ENCODE data around the gene KHSRP. TPM values are rescaled to one million over a fixed set of nuclear protein-coding genes. Genes with fewer than 3 reads are reported as not detected.
"Not testable (repeated sequence)": the region's sequence is repeated elsewhere in the genome, so short reads cannot be mapped to it uniquely, and the experiment has no call there.

The KHSRP gene
- total and polyA plus RNA-seq, 2 experiments from 2014 or later = 133 to 202 TPM

DNA sequence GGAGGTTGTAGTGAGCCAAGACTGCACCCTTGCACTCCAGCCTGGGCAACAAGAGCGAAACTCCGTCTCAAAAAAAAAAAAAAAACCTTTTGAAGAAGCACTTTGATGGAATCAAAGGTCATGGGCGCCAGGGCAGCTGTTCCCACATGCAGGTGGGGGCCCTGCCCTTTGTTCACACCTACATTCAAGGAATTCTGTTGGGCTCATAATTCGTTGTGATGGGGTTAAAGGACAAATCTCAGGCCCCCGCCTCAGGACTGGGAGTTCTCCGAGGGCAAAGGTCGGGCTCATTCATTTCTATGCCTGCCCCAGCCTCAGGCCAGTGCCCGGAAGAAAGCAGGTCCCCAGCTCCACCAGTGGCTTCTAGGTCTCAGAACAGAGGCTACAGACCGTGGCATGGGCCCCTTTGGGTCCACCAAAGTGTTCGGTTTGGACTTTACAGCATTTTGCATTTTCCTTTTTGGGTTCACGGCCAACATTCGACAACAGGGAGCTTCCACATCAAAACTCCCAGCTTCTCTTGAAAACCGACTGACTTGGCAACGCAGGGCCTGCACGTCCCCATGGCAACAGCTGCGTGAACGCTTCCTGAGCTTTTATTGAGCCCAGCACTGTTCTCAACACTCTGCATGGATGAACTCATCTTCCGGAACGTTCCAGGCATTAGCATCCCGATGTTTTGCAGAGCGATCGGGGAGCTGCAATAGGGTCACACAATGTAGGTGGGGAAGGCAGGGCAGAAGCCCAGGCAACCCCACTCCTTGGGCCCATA is 21.6 kb downstream of the KHSRP start:
- H3K4me1 ChIP-seq (ENCODE audit: insufficient read depth) = peaks cover 14% of the 10 kb centered on the region
- H3K9me3 ChIP-seq (ENCODE audit: low read depth) = no peaks in the 10 kb centered on the region
- H3K4me3 ChIP-seq = no peak overlapping the region
- H3K27ac ChIP-seq = peak overlapping the region; percentile 86
- 61% methylated on average over 22 of the region's 22 CpGs for WGBS (ENCODE audit: low lambda C conversion rate, missing lambda C conversion rate)
- H3K27me3 ChIP-seq = no peaks in the 10 kb centered on the region
- TF ChIP-seq, protein P1, sequence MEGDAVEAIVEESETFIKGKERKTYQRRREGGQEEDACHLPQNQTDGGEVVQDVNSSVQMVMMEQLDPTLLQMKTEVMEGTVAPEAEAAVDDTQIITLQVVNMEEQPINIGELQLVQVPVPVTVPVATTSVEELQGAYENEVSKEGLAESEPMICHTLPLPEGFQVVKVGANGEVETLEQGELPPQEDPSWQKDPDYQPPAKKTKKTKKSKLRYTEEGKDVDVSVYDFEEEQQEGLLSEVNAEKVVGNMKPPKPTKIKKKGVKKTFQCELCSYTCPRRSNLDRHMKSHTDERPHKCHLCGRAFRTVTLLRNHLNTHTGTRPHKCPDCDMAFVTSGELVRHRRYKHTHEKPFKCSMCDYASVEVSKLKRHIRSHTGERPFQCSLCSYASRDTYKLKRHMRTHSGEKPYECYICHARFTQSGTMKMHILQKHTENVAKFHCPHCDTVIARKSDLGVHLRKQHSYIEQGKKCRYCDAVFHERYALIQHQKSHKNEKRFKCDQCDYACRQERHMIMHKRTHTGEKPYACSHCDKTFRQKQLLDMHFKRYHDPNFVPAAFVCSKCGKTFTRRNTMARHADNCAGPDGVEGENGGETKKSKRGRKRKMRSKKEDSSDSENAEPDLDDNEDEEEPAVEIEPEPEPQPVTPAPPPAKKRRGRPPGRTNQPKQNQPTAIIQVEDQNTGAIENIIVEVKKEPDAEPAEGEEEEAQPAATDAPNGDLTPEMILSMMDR (IDR thresholded peaks at IDR 0.05; ENCODE audit: poor library complexity) = no peak
- TF ChIP-seq EZH2 (IDR thresholded peaks at IDR 0.05; ENCODE audit: borderline replicate concordance) (no peak), EZH2phosphoT487 (IDR thresholded peaks at IDR 0.05; ENCODE audit: low read depth, severe bottlenecking, unreplicated experiment) (no peak)
- H3K36me3 ChIP-seq (replicated peaks; ENCODE audit: insufficient read depth, low read depth) = no peaks in the 10 kb centered on the region
- no peaks in the 10 kb centered on the region for H3K9me2 ChIP-seq (replicated peaks; ENCODE audit: insufficient read depth)
- no peaks in the 10 kb centered on the region for H4K20me1 ChIP-seq (ENCODE audit: insufficient read depth, poor library complexity, severe bottlenecking)
- peak overlapping the region; percentile 55 for H2AFZ ChIP-seq
- peak; percentile 68 for DNase-seq (ENCODE audit: low spot score)
- H3K79me2 ChIP-seq = no peaks in the 10 kb centered on the region
- H3K4me2 ChIP-seq = peak overlapping the region; percentile 65

DNA sequence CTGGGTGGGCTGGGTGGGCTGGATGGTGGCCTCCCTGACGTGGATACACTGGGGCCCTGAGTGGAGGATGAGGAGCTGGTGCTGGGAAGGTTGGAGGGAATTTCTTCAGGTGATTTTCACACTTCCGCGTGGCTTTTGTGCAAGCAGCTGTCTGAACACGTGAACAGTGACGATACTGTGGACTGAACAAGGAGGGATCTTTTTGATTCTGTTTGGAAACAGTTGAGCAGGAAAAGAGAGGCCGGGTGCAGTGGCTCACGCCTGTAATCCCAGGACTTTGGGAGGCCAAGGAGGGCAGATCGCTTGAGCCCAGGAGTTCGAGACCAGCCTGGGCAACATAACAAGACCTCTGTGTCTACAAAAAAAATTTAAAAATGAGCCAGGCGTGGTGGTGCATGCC is 22.6 kb downstream of the KHSRP start:
- Histone ChIP-seq H3K27ac (peak overlapping the region; percentile 86), H3K36me3 (replicated peaks; ENCODE audit: insufficient read depth, low read depth) (no peaks in the 10 kb centered on the region), H3K4me3 (no peak overlapping the region), H4K20me1 (ENCODE audit: insufficient read depth, poor library complexity, severe bottlenecking) (no peaks in the 10 kb centered on the region), H3K27me3 (no peaks in the 10 kb centered on the region), H3K79me2 (no peaks in the 10 kb centered on the region), H3K4me2 (peak overlapping the region; percentile 65), H3K9me3 (ENCODE audit: low read depth) (no peaks in the 10 kb centered on the region), H3K9me2 (replicated peaks; ENCODE audit: insufficient read depth) (no peaks in the 10 kb centered on the region), H2AFZ (no peak overlapping the region), H3K4me1 (ENCODE audit: insufficient read depth) (peaks cover 14% of the 10 kb centered on the region)
- WGBS (ENCODE audit: low lambda C conversion rate, missing lambda C conversion rate) = 94% methylated on average over 8 of the region's 10 CpGs
- no peak for DNase-seq (ENCODE audit: low spot score)
- TF ChIP-seq EZH2 (IDR thresholded peaks at IDR 0.05; ENCODE audit: borderline replicate concordance) (no peak), EZH2phosphoT487 (IDR thresholded peaks at IDR 0.05; ENCODE audit: low read depth, severe bottlenecking, unreplicated experiment) (no peak)
- TF ChIP-seq, protein P1 (IDR thresholded peaks at IDR 0.05; ENCODE audit: poor library complexity) = no peak

DNA sequence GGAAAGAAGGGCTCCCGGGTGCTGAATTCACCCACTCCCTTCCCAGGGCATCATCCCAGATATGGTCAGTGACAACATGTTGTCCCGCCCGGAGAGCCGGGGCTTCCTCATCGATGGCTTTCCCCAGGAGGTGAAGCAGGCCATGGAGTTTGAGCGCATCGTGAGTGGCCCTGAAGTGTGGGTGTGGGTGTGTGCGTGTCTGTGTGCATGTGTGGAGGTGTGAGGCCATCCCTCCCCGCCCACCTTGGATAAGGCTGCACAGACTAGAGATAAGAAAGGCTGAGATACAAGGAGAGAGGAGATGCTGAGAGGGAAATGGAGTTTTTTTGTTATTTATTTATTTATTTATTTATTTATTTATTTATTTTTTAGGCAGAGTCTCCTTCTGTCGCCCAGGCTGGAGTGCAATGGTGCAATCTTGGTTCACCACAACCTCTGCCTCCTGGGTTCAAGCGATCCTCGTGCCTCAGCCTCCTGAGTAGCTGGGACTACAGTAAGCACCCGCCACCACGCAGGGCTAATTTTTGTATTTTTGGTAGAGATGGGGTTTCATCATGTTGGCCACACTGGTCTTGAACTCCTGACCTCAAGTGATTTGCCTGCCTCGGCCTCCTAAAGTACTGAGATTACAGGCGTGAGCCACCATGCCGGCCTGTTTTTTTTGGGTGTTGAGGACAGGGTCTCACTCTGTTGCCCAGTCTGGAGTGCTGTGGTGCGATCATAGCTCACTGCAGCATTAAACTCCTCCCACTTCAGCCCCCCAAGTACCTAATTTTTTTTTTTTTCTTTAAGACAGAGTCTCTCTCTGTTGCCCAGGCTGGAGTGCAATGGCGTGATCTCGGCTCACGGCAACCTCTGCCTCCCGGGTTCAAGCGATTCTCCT is 24.3 kb downstream of the KHSRP start:
- peaks cover 14% of the 10 kb centered on the region for H3K4me1 ChIP-seq (ENCODE audit: insufficient read depth)
- not testable (repeated sequence) for H2AFZ ChIP-seq; DNase-seq (ENCODE audit: low spot score); H3K36me3 ChIP-seq (replicated peaks; ENCODE audit: insufficient read depth, low read depth); H4K20me1 ChIP-seq (ENCODE audit: insufficient read depth, poor library complexity, severe bottlenecking); H3K9me3 ChIP-seq (ENCODE audit: low read depth); H3K27ac ChIP-seq; H3K4me2 ChIP-seq; H3K9me2 ChIP-seq (replicated peaks; ENCODE audit: insufficient read depth); H3K4me3 ChIP-seq; H3K79me2 ChIP-seq; H3K27me3 ChIP-seq
- WGBS (ENCODE audit: low lambda C conversion rate, missing lambda C conversion rate) = 91% methylated on average over 23 of the region's 23 CpGs

DNA sequence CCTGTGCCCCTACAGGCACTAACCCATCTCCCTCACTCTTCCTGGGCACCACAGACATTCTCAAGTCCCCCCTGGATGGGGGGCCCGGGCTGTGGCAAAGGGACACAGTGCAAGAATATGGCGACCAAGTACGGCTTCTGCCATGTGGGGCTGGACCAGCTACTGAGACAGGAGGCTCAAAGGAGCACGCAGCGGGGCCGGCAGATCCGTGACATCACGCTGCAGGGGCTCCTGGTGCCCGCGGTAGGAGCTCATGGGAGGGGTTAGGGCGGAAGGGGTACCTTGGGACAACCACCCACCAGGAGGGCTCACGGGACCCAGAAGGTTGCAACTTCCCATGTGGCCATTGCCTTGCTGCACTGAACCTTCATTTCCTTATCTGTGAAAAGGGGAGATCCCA is 28.3 kb downstream of the KHSRP start:
- H3K4me1 ChIP-seq (ENCODE audit: insufficient read depth) = peaks cover 8% of the 10 kb centered on the region
- H3K4me3 ChIP-seq = no peak overlapping the region
- no peak overlapping the region for H3K27ac ChIP-seq
- no peaks in the 10 kb centered on the region for H3K9me3 ChIP-seq (ENCODE audit: low read depth)
- H3K27me3 ChIP-seq = no peaks in the 10 kb centered on the region
- no peak overlapping the region for H2AFZ ChIP-seq
- peaks cover 15% of the 10 kb centered on the region for H3K79me2 ChIP-seq
- no peak overlapping the region for H3K4me2 ChIP-seq
- 96% methylated on average over 12 of the region's 12 CpGs for WGBS (ENCODE audit: low lambda C conversion rate, missing lambda C conversion rate)
- no peak for DNase-seq (ENCODE audit: low spot score)
- H4K20me1 ChIP-seq (ENCODE audit: insufficient read depth, poor library complexity, severe bottlenecking) = no peaks in the 10 kb centered on the region
- H3K9me2 ChIP-seq (replicated peaks; ENCODE audit: insufficient read depth) = no peaks in the 10 kb centered on the region
- TF ChIP-seq, protein P1 (IDR thresholded peaks at IDR 0.05; ENCODE audit: poor library complexity) = no peak
- TF ChIP-seq EZH2 (IDR thresholded peaks at IDR 0.05; ENCODE audit: borderline replicate concordance) (no peak), EZH2phosphoT487 (IDR thresholded peaks at IDR 0.05; ENCODE audit: low read depth, severe bottlenecking, unreplicated experiment) (no peak)
- H3K36me3 ChIP-seq (replicated peaks; ENCODE audit: insufficient read depth, low read depth) = no peaks in the 10 kb centered on the region
